Prostate gland (tissue), 2 donors: ENCODE results near the gene TSFM. TPM values are rescaled to one million over a fixed set of nuclear protein-coding genes. Genes with fewer than 3 reads are reported as not detected.
A peak's percentile ranks its signal among the peaks of the same experiment; 100 is the strongest.
"Not testable (repeated sequence)": the region's sequence is repeated elsewhere in the genome, so short reads cannot be mapped to it uniquely, and the experiment has no call there.

Source experiments
- DNase-seq: peaks from one replicate; pipeline ENCODE4 v3.0.0-alpha.2; 2019; ENCODE audit warnings: low spot score
- H3K27ac ChIP-seq, 2 donors: fragments of 200-600 bp; sonication (generic); 2 replicates each; pipeline ENCODE4 v1.5.1; 2017 to 2019
- H3K27me3 ChIP-seq: fragments of 200-600 bp; sonication (generic); replicated peaks from 2 replicates; pipeline ENCODE4 v1.5.1; 2019; ENCODE audit not compliant: insufficient read depth
- H3K36me3 ChIP-seq, 2 donors: fragments of 200-600 bp; sonication (generic); 1 replicate in 1 of 2; 2 replicates in 1 of 2; pipeline versions ENCODE4 v1.5.1 to v1.8.1; 2017 to 2019
- H3K4me1 ChIP-seq: fragments of 200-600 bp; sonication (generic); replicated peaks from 2 replicates; pipeline ENCODE4 v1.5.1; 2019
- H3K4me3 ChIP-seq, 2 donors: fragments of 200-600 bp; sonication (generic); 2 replicates each; pipeline ENCODE4 v1.5.1; 2017 to 2019
- H3K9me3 ChIP-seq: fragments of 200-600 bp; sonication (generic); 2 replicates; pipeline ENCODE4 v1.5.1; 2017
- CTCF ChIP-seq, 4 experiments: fragments of 200-600 bp in 2 of 4; fragments of 450-650 bp in 2 of 4; sonication (generic) in 2 of 4; IDR thresholded peaks; 1 replicate in 3 of 4; 2 replicates in 1 of 4; pipeline ENCODE4 v1.5.1; 2016 to 2019; ENCODE audit warnings: antibody characterized with exemption in 4 of 4, mild to moderate bottlenecking in 2 of 4, moderate library complexity in 2 of 4
- POLR2A ChIP-seq: fragments of 450-650 bp; IDR thresholded peaks from one replicate; pipeline ENCODE4 v1.6.1; 2016; ENCODE audit warnings: antibody characterized with exemption, mild to moderate bottlenecking
- POLR2AphosphoS5 ChIP-seq: sonication (generic); formaldehyde crosslinking; IDR thresholded peaks from one replicate; pipeline ENCODE4 v1.6.1; 2017; ENCODE audit warnings: antibody characterized with exemption
- WGBS: methylation state at CpG from one replicate; pipeline ENCODE4 v1.1.5; 2018; 5-methylcytosine and 5-hydroxymethylcytosine counted together
- intact Hi-C: fragments of 100-400 bp; cut with DNase I; formaldehyde crosslinking; loops from one replicate; pipeline ENCODE4 v1.14.2; 2022
- total RNA-seq, 2 donors: library from RNA; depleted of rRNA; stranded (reverse); fragments of >200 nt; gene quantifications; one replicate each; pipeline ENCODE4 v1.1.0, GENCODE V29; 2016

TSFM gene
- total RNA-seq, 2 donors from 2014 or later = 24.3 to 39.6 TPM

- H3K27ac ChIP-seq = no peak overlapping the region
- intact Hi-C loops = no loop called here
- no peak for DNase-seq
- H3K4me1 ChIP-seq = peaks cover 16% of the 10 kb centered on the region
- H3K4me3 ChIP-seq = no peak overlapping the region
- H3K36me3 ChIP-seq = no peaks in the 10 kb centered on the region
- H3K27me3 ChIP-seq = no peaks in the 10 kb centered on the region
- WGBS = 75% methylated on average over 4 of the region's 4 CpGs
- no peaks in the 10 kb centered on the region for H3K9me3 ChIP-seq
- TF ChIP-seq CTCF (IDR thresholded peaks at IDR 0.05) (no peak), POLR2A (no peak), POLR2AphosphoS5 (no peak)
Measured at GRCh38 chr12:57770734-57771133, 11.9 kb upstream of the TSFM start.

DNA sequence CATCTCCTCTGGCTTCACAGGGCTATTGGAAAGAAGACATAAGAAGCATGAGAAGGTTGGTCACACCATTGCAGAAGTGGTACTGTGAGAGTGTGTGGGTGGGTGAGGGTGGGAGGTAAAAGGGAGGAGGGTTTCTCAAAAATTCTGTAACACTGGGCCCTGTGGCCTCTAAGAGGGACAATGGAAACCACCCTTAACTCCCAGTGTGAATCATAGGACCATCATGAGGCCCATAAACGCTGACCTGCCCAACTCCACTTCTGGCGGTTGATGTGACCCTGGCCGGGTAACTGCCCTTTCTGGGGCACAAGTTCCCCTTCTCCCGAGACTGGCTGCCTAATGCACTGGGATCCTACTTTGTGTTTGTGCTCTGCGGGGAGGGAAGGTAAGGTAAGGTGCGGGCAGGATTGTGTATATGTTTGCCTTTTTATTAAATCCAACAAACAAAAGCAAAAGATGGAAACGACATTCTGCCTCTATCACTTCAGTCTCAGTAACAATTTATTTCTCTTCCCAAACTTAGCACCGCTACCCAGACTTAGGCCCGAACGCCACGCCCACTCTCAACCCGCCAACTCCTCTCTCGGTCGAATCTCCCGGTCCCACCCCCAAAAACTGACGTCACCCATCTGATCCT, 11.2 kb upstream of the TSFM start:
- no peaks in the 10 kb centered on the region for H3K9me3 ChIP-seq
- no peaks in the 10 kb centered on the region for H3K36me3 ChIP-seq
- DNase-seq = peak; percentile 79
- no peaks in the 10 kb centered on the region for H3K27me3 ChIP-seq
- H3K27ac ChIP-seq = peak overlapping the region; percentile 86 to 89
- TF ChIP-seq POLR2AphosphoS5 (no peak), CTCF (IDR thresholded peaks at IDR 0.05) (no peak), POLR2A (no peak)
- intact Hi-C loops = no loop called here
- peaks cover 9% of the 10 kb centered on the region for H3K4me1 ChIP-seq
- H3K4me3 ChIP-seq = peak overlapping the region; percentile 67 to 88
- 2% methylated on average over 16 of the region's 16 CpGs for WGBS

DNA sequence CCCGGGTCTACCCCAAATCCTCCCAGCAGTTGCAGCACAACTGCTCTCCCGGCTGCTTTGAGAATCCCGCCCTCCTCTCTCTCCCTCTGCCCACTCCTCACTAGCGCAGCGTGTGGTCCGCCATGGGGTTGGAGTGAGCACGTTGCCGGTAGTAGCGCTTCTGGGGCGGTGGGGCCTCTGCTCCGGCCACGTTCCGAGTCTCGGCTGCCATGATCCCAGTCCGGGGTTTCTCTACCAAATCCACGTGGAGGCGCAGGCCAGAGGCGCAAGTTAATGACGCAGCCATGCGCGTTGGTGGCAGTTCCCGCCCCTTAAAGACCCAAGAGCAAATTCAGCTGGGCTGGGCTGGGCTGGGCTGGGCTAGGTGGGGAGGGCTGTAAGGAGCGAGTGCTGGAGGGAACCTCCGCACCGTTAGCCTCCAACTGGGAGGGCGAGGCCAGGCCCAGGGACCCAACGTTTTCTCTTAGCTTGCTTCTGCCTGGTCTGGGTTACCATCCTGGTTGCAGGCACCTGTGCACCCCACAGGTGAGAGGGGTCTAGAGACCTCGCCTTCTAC, 10.6 kb upstream of the TSFM start, which contains the start of gene METTL1:
TSS of gene METTL1 (minus strand) at position 233 of the 556 bp plus-strand sequence. CDS start at position 211, 22 bp downstream.
- Histone ChIP-seq H3K27me3 (no peaks in the 10 kb centered on the region), H3K27ac (peak within 1 kb of the TSS; percentile 86 to 89), H3K4me3 (peak within 1 kb of the TSS; percentile 67 to 88), H3K36me3 (no peaks in the 10 kb centered on the region), H3K9me3 (no peaks in the 10 kb centered on the region), H3K4me1 (peaks cover 5% of the 10 kb centered on the region)
- intact Hi-C loops = no loop called here
- peak; percentile 50 for TF ChIP-seq POLR2A
- TF ChIP-seq CTCF (IDR thresholded peaks at IDR 0.05) = peak in 1 of 4 experiments; percentile 10
- peak; percentile 93 for TF ChIP-seq POLR2AphosphoS5
- peak; percentile 96 for DNase-seq
- WGBS = 0% methylated on average over 27 of the region's 28 CpGs

DNA sequence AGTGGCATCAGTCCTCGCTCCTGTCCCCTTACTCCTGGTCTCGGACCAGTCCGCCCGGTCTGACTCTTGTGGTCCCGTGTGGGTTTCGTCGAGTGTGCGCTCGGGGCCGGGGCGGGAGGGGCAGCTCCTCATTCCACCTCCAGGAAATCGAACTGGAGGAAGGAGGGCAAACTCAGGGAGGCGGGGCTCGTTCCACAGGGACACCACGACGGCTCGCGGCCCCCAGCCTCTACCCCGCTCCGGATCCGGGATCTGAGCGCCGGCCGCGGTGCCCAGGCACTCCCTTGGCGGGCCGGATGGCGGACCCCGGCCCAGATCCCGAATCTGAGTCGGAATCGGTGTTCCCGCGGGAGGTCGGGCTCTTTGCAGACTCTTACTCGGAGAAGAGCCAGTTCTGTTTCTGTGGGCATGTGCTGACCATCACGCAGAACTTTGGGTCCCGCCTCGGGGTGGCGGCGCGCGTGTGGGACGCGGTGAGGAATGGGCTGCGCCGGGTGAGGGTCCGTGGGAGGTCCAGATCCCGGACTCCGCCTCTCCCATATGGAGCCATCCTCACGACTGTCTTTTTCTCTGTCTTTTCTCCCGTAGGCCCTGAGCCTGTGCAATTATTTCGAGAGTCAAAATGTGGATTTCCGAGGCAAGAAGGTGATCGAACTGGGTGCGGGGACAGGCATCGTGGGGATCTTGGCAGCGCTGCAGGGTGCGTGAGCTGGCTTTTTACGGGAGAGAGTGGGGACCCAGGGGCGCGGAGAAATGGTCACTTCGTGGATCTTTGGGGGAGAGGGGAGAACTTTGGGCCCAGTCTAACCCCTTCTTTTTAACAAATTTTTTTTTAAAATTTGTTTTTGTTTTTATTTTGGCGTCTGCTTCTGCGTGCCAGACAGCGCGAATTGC, 9.9 kb upstream of the TSFM start, which contains the start of gene EEF1AKMT3:
TSS of gene EEF1AKMT3 (plus strand) at position 186 of the 894 bp plus-strand sequence. CDS start at position 297, 111 bp downstream.
- TF ChIP-seq POLR2A (no peak), CTCF (IDR thresholded peaks at IDR 0.05) (no peak), POLR2AphosphoS5 (no peak)
- intact Hi-C loops = no loop called here
- DNase-seq = peak; percentile 63
- WGBS = under 1% methylated on average over 42 of the region's 67 CpGs
- peak within 1 kb of the TSS; percentile 67 to 88 for H3K4me3 ChIP-seq
- no peaks in the 10 kb centered on the region for H3K9me3 ChIP-seq
- H3K27me3 ChIP-seq = no peaks in the 10 kb centered on the region
- H3K36me3 ChIP-seq = no peaks in the 10 kb centered on the region
- peaks cover 5% of the 10 kb centered on the region for H3K4me1 ChIP-seq
- H3K27ac ChIP-seq = peak within 1 kb of the TSS; percentile 86 to 89

GRCh38 chr12:57774634-57775033, 8.0 kb upstream of the TSFM start:
- WGBS = 89% methylated on average over 11 of the region's 11 CpGs
- H3K4me1 ChIP-seq, H3K27ac ChIP-seq, H3K36me3 ChIP-seq, H3K9me3 ChIP-seq, intact Hi-C loops, H3K4me3 ChIP-seq, H3K27me3 ChIP-seq, DNase-seq: not testable (repeated sequence)
